ENCODE data around the gene SLAMF7. TPM values are rescaled to one million over a fixed set of nuclear protein-coding genes. Genes with fewer than 3 reads are reported as not detected.

Gene SLAMF7
- total and polyA plus RNA-seq, 2 donors (not counting 1 experiment from before 2014, with no cell fraction given): 13.1 to 52.6 TPM

DNA sequence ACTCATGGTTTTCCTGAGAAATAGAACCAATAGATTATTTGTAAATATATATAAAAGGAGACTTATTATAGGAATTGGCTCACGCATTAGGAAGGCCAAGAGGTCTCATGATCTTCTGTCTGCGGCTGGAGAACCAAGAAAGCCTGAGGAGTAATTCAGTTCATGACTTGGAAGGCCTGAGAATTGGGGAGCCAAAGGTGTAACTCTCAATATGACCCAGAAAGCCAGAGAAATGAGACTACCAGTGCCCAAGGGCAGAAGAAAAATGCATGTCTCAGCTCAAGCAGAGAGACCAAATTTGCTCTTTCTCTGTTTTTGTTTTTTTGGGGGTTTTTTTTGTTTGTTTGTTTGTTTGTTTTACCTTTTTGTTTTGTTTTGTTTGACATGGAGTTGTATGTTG lies 19.5 kb downstream of the SLAMF7 start:
- H3K79me2 ChIP-seq (ENCODE audit: control insufficient read depth, insufficient read depth, low read length): no peaks in the 10 kb centered on the region
- no peaks in the 10 kb centered on the region for H3K9me3 Mint-ChIP-seq (ENCODE audit: insufficient read depth)
- H3K4me1 ChIP-seq (ENCODE audit: control insufficient read depth in 2 of 2, insufficient read depth in 2 of 2, low read length in 2 of 2): no peaks in the 10 kb centered on the region
- WGBS (ENCODE audit: insufficient coverage): 100% methylated on average over 1 of the region's 2 CpGs
- H3K9ac ChIP-seq (ENCODE audit: low read length): no peak overlapping the region
- H3K27me3 Mint-ChIP-seq: no peaks in the 10 kb centered on the region
- ATAC-seq (ENCODE audit: low read depth): no peak
- H3K36me3 ChIP-seq (replicated peaks in 1 of 2; ENCODE audit: control extremely low read depth in 1 of 2, control insufficient read depth in 1 of 2, extremely low read depth in 1 of 2, insufficient read depth in 2 of 2, low read length in 1 of 2): no peaks in the 10 kb centered on the region
- ChIA-PET CTCF (no interaction called here), POLR2A (no interaction called here)
- H4K20me1 ChIP-seq (ENCODE audit: control insufficient read depth, insufficient read depth, low read length, poor library complexity, severe bottlenecking): no peaks in the 10 kb centered on the region
- H2AFZ ChIP-seq (ENCODE audit: insufficient read depth, low read depth, low read length, poor library complexity, severe bottlenecking): no peak overlapping the region
- H3K4me1 Mint-ChIP-seq: no peaks in the 10 kb centered on the region
- peaks cover 0 to 1% (median 0%) of the 10 kb centered on the region in 3 donors for H3K9me3 ChIP-seq (ENCODE audit: control extremely low read depth in 1 of 3, control insufficient read depth in 2 of 3, insufficient read depth in 1 of 3, low read length in 2 of 3)
- H3K27me3 ChIP-seq (replicated peaks in 1 of 4; ENCODE audit: control extremely low read depth in 1 of 4, control insufficient read depth in 3 of 4, insufficient read depth in 4 of 4, low read length in 3 of 4): no peaks in the 10 kb centered on the region
- no peak overlapping the region for H3K27ac ChIP-seq (ENCODE audit: low read length in 2 of 2)
- TF ChIP-seq CTCF (IDR thresholded peaks at IDR 0.05) (no peak), EZH2 (IDR thresholded peaks at IDR 0.05; ENCODE audit: borderline replicate concordance, insufficient read depth, low read depth, low read length, poor library complexity, severe bottlenecking) (no peak)
- intact Hi-C loops (cut with micrococcal nuclease): no loop called here
- H3K4me3 ChIP-seq (ENCODE audit: control extremely low read depth in 1 of 5, extremely low read depth in 1 of 5, insufficient read depth in 1 of 5, low read depth in 2 of 5, low read length in 4 of 5): no peak overlapping the region
- no peak overlapping the region for H3K4me2 ChIP-seq (replicated peaks; ENCODE audit: low read depth, low read length, poor library complexity, severe bottlenecking)
- DNase-seq: no peak
- H3K4me3 Mint-ChIP-seq: no peak overlapping the region
- H3K27ac Mint-ChIP-seq: no peak overlapping the region

- H3K9ac ChIP-seq (ENCODE audit: low read length): no peak overlapping the region
- DNase-seq (no peak), ATAC-seq (ENCODE audit: low read depth) (no peak)
- intact Hi-C loops (cut with micrococcal nuclease): no loop called here
- H3K4me1 ChIP-seq (ENCODE audit: control insufficient read depth in 2 of 2, insufficient read depth in 2 of 2, low read length in 2 of 2): no peaks in the 10 kb centered on the region
- H3K4me3 ChIP-seq (ENCODE audit: control extremely low read depth in 1 of 5, extremely low read depth in 1 of 5, insufficient read depth in 1 of 5, low read depth in 2 of 5, low read length in 4 of 5): no peak overlapping the region
- H3K4me1 Mint-ChIP-seq: no peaks in the 10 kb centered on the region
- H3K4me2 ChIP-seq (replicated peaks; ENCODE audit: low read depth, low read length, poor library complexity, severe bottlenecking): no peak overlapping the region
- no peak overlapping the region for H3K27ac ChIP-seq (ENCODE audit: low read length in 2 of 2)
- H3K27me3 ChIP-seq (replicated peaks in 1 of 4; ENCODE audit: control extremely low read depth in 1 of 4, control insufficient read depth in 3 of 4, insufficient read depth in 4 of 4, low read length in 3 of 4): no peaks in the 10 kb centered on the region
- H3K27ac Mint-ChIP-seq: no peak overlapping the region
- CTCF ChIA-PET: no interaction called here
- no peak for TF ChIP-seq CTCF (IDR thresholded peaks at IDR 0.05)
- TF ChIP-seq EZH2 (IDR thresholded peaks at IDR 0.05; ENCODE audit: borderline replicate concordance, insufficient read depth, low read depth, low read length, poor library complexity, severe bottlenecking): no peak
- no peak overlapping the region for H3K4me3 Mint-ChIP-seq
- H3K9me3 Mint-ChIP-seq (ENCODE audit: insufficient read depth): no peaks in the 10 kb centered on the region
- no peaks in the 10 kb centered on the region for H3K36me3 ChIP-seq (replicated peaks in 1 of 2; ENCODE audit: control extremely low read depth in 1 of 2, control insufficient read depth in 1 of 2, extremely low read depth in 1 of 2, insufficient read depth in 2 of 2, low read length in 1 of 2)
- H3K79me2 ChIP-seq (ENCODE audit: control insufficient read depth, insufficient read depth, low read length): no peaks in the 10 kb centered on the region
- POLR2A ChIA-PET: no interaction called here
- H4K20me1 ChIP-seq (ENCODE audit: control insufficient read depth, insufficient read depth, low read length, poor library complexity, severe bottlenecking): no peaks in the 10 kb centered on the region
- H3K9me3 ChIP-seq (ENCODE audit: control extremely low read depth in 1 of 3, control insufficient read depth in 2 of 3, insufficient read depth in 1 of 3, low read length in 2 of 3): peaks cover 0 to 1% (median 0%) of the 10 kb centered on the region in 3 donors
- H2AFZ ChIP-seq (ENCODE audit: insufficient read depth, low read depth, low read length, poor library complexity, severe bottlenecking): no peak overlapping the region
- no peaks in the 10 kb centered on the region for H3K27me3 Mint-ChIP-seq
Measured at GRCh38 chr1:160759740-160760139, 20.7 kb downstream of the SLAMF7 start.

All from B cell (primary cell).